ENCODE measurements around the gene RMDN2.
"Not testable (repeated sequence)": the region's sequence is repeated elsewhere in the genome, so short reads cannot be mapped to it uniquely, and the experiment has no call there.

Gene RMDN2

GRCh38 chr2:37923308-37924055 lies 1.6 kb upstream of the RMDN2 start:
- Histone ChIP-seq H3K36me3 (no peaks in the 10 kb centered on the region), H3K4me3 (no peak overlapping the region), H3K27me3 (no peaks in the 10 kb centered on the region), H3K27ac (no peak overlapping the region), H4K20me1 (no peaks in the 10 kb centered on the region), H3K9me3 (no peaks in the 10 kb centered on the region), H3K9ac (no peak overlapping the region), H3K4me2 (no peak overlapping the region), H3K4me1 (peaks cover 23% of the 10 kb centered on the region)
- TF ChIP-seq Cebpa-rat (IDR thresholded peaks at IDR 0.05): no peak

- Histone ChIP-seq H3K4me2 (peak overlapping the region; percentile 50), H3K36me3 (peaks cover 5% of the 10 kb centered on the region; the same call in 1 of the 2 replicates), H3K9ac (no peak overlapping the region), H3K9me3 (peaks cover 3% of the 10 kb centered on the region; the same call in 1 of the 2 replicates), H3K27me3 (no peaks in the 10 kb centered on the region), H4K20me1 (no peaks in the 10 kb centered on the region), H3K27ac (no peak overlapping the region), H3K4me3 (no peak overlapping the region), H3K4me1 (peaks cover 23% of the 10 kb centered on the region)
- TF ChIP-seq Cebpa-rat (IDR thresholded peaks at IDR 0.05): no peak
Measured at GRCh38 chr2:37926635-37927034, 1.5 kb downstream of the RMDN2 start.

GRCh38 chr2:37928377-37928776 lies 3.3 kb downstream of the RMDN2 start:
- Histone ChIP-seq H3K4me3 (no peak overlapping the region), H3K9me3 (peaks cover 7% of the 10 kb centered on the region; the same call in 1 of the 2 replicates), H3K9ac (no peak overlapping the region), H3K27ac (no peak overlapping the region), H3K4me1 (peaks cover 23% of the 10 kb centered on the region), H4K20me1 (no peaks in the 10 kb centered on the region), H3K4me2 (no peak overlapping the region), H3K27me3 (no peaks in the 10 kb centered on the region), H3K36me3 (peaks cover 5% of the 10 kb centered on the region; the same call in 1 of the 2 replicates)
- no peak for TF ChIP-seq Cebpa-rat (IDR thresholded peaks at IDR 0.05)

GRCh38 chr2:37930392-37930791 lies 5.3 kb downstream of the RMDN2 start:
- H3K4me2 ChIP-seq, H4K20me1 ChIP-seq, H3K4me3 ChIP-seq, H3K27ac ChIP-seq, H3K36me3 ChIP-seq, H3K9ac ChIP-seq, H3K27me3 ChIP-seq, H3K9me3 ChIP-seq: not testable (repeated sequence)
- peaks cover 34% of the 10 kb centered on the region for H3K4me1 ChIP-seq

GRCh38 chr2:37932873-37933272 lies 7.8 kb downstream of the RMDN2 start:
- H3K4me3 ChIP-seq, H4K20me1 ChIP-seq: not testable (repeated sequence)
- H3K4me1 ChIP-seq: peaks cover 42% of the 10 kb centered on the region

GRCh38 chr2:37934591-37935513 lies 9.8 kb downstream of the RMDN2 start:
- Histone ChIP-seq H3K27ac (peak overlapping the region; percentile 74), H3K4me2 (peak overlapping the region; percentile 64), H3K27me3 (no peaks in the 10 kb centered on the region), H3K9ac (peak overlapping the region; percentile 56; the same call in 1 of the 2 replicates), H3K4me3 (peak overlapping the region; percentile 40), H4K20me1 (no peaks in the 10 kb centered on the region), H3K36me3 (peaks cover 5% of the 10 kb centered on the region; the same call in 1 of the 2 replicates), H3K9me3 (peaks cover 19% of the 10 kb centered on the region; the same call in 1 of the 2 replicates), H3K4me1 (peaks cover 47% of the 10 kb centered on the region)
- TF ChIP-seq Cebpa-rat (IDR thresholded peaks at IDR 0.05): no peak

More at GRCh38 chr2:37932873-37933272, 7.8 kb downstream of the RMDN2 start:
- H3K9ac ChIP-seq, H3K4me2 ChIP-seq, H3K27ac ChIP-seq, H3K9me3 ChIP-seq, H3K27me3 ChIP-seq, H3K36me3 ChIP-seq: not testable (repeated sequence)

GRCh38 chr2:37937568-37937967 lies 12.5 kb downstream of the RMDN2 start:
- not testable (repeated sequence) for H3K9ac ChIP-seq
- H3K4me1 ChIP-seq: peaks cover 52% of the 10 kb centered on the region

GRCh38 chr2:37941267-37941666 lies 16.2 kb downstream of the RMDN2 start:
- Histone ChIP-seq H3K4me1 (peaks cover 25% of the 10 kb centered on the region), H3K9me3 (peaks cover 35% of the 10 kb centered on the region), H3K36me3 (peaks cover 14% of the 10 kb centered on the region; the same call in 1 of the 2 replicates)
- H3K27ac ChIP-seq, H3K4me3 ChIP-seq, H3K4me2 ChIP-seq, H4K20me1 ChIP-seq, H3K27me3 ChIP-seq, H3K9ac ChIP-seq: not testable (repeated sequence)

More at GRCh38 chr2:37937568-37937967, 12.5 kb downstream of the RMDN2 start:
- Histone ChIP-seq H3K9me3 (peaks cover 39% of the 10 kb centered on the region), H3K36me3 (peaks cover 14% of the 10 kb centered on the region; the same call in 1 of the 2 replicates), H3K4me2 (peak overlapping the region; percentile 64)
- H3K27ac ChIP-seq, H3K4me3 ChIP-seq, H4K20me1 ChIP-seq, H3K27me3 ChIP-seq: not testable (repeated sequence)

GRCh38 chr2:37944268-37944667 lies 19.2 kb downstream of the RMDN2 start:
- H3K36me3 ChIP-seq: peaks cover 14% of the 10 kb centered on the region; the same call in 1 of the 2 replicates
- no peak for TF ChIP-seq Cebpa-rat (IDR thresholded peaks at IDR 0.05)
- no peak overlapping the region for H3K9ac ChIP-seq
- no peak overlapping the region for H3K4me2 ChIP-seq
- peaks cover 28% of the 10 kb centered on the region for H3K9me3 ChIP-seq
- no peaks in the 10 kb centered on the region for H4K20me1 ChIP-seq
- no peak overlapping the region for H3K4me3 ChIP-seq
- H3K27me3 ChIP-seq: no peaks in the 10 kb centered on the region
- peaks cover 5% of the 10 kb centered on the region for H3K4me1 ChIP-seq
- no peak overlapping the region for H3K27ac ChIP-seq

- no peaks in the 10 kb centered on the region for H3K27me3 ChIP-seq
- no peak for TF ChIP-seq Cebpa-rat (IDR thresholded peaks at IDR 0.05)
- no peaks in the 10 kb centered on the region for H3K9me3 ChIP-seq
- no peaks in the 10 kb centered on the region for H4K20me1 ChIP-seq
- no peak overlapping the region for H3K4me3 ChIP-seq
- H3K4me2 ChIP-seq: no peak overlapping the region
- H3K27ac ChIP-seq: no peak overlapping the region
- no peaks in the 10 kb centered on the region for H3K4me1 ChIP-seq
- no peaks in the 10 kb centered on the region for H3K36me3 ChIP-seq
- no peak overlapping the region for H3K9ac ChIP-seq
Measured at GRCh38 chr2:37947306-37947705, 22.2 kb downstream of the RMDN2 start.

GRCh38 chr2:37962018-37962739 lies 37.1 kb downstream of the RMDN2 start:
- not testable (repeated sequence) for H3K36me3 ChIP-seq, H3K27ac ChIP-seq, H3K4me3 ChIP-seq, H3K4me1 ChIP-seq, H3K9ac ChIP-seq, H3K4me2 ChIP-seq, H4K20me1 ChIP-seq, H3K27me3 ChIP-seq
- H3K9me3 ChIP-seq: peaks cover 53% of the 10 kb centered on the region

- H4K20me1 ChIP-seq, H3K4me2 ChIP-seq, H3K9ac ChIP-seq, H3K4me1 ChIP-seq, H3K27ac ChIP-seq, H3K27me3 ChIP-seq, H3K36me3 ChIP-seq, H3K4me3 ChIP-seq: not testable (repeated sequence)
- peaks cover 54% of the 10 kb centered on the region for H3K9me3 ChIP-seq
Measured at GRCh38 chr2:37962740-37963121, 37.6 kb downstream of the RMDN2 start.

- H3K27me3 ChIP-seq, H3K4me1 ChIP-seq, H4K20me1 ChIP-seq, H3K9ac ChIP-seq, H3K36me3 ChIP-seq, H3K27ac ChIP-seq, H3K4me2 ChIP-seq, H3K4me3 ChIP-seq: not testable (repeated sequence)
- peaks cover 50% of the 10 kb centered on the region for H3K9me3 ChIP-seq
Measured at GRCh38 chr2:37963901-37964300, 38.8 kb downstream of the RMDN2 start.

All from BLaER1 (cell line).